T-helper 2 cell treated with Interferon-gamma antibody and Interleukin-4, amounts not matched to agents 5 μg/mL and 100 μg/mL, for 36 hours (primary cell): ENCODE results near the gene MEDAG.
"Not testable (repeated sequence)": the region's sequence is repeated elsewhere in the genome, so short reads cannot be mapped to it uniquely, and the experiment has no call there.

Experiments used
- DNase-seq: peaks from one replicate; pipeline ENCODE4 v3.0.0; 2021; ENCODE audit warnings: low spot score
- H3K27ac Mint-ChIP-seq: one replicate; pipeline ENCODE4 v1.8.0; 2021; ENCODE audit warnings: mild to moderate bottlenecking, mixed read lengths
- H3K27me3 Mint-ChIP-seq: one replicate; pipeline ENCODE4 v1.8.0; 2021; ENCODE audit warnings: low read depth, mixed read lengths
- H3K36me3 Mint-ChIP-seq: one replicate; pipeline ENCODE4 v1.8.0; 2021; ENCODE audit warnings: low read depth, mixed read lengths
- H3K4me1 Mint-ChIP-seq: one replicate; pipeline ENCODE4 v1.8.0; 2021; ENCODE audit warnings: low read depth, mixed read lengths
- H3K4me3 Mint-ChIP-seq: one replicate; pipeline ENCODE4 v1.8.0; 2022; ENCODE audit warnings: mild to moderate bottlenecking, moderate library complexity, mixed read lengths
- H3K9me3 Mint-ChIP-seq: one replicate; pipeline ENCODE4 v1.8.0; 2021; ENCODE audit warnings: mixed read lengths

The MEDAG gene

DNA sequence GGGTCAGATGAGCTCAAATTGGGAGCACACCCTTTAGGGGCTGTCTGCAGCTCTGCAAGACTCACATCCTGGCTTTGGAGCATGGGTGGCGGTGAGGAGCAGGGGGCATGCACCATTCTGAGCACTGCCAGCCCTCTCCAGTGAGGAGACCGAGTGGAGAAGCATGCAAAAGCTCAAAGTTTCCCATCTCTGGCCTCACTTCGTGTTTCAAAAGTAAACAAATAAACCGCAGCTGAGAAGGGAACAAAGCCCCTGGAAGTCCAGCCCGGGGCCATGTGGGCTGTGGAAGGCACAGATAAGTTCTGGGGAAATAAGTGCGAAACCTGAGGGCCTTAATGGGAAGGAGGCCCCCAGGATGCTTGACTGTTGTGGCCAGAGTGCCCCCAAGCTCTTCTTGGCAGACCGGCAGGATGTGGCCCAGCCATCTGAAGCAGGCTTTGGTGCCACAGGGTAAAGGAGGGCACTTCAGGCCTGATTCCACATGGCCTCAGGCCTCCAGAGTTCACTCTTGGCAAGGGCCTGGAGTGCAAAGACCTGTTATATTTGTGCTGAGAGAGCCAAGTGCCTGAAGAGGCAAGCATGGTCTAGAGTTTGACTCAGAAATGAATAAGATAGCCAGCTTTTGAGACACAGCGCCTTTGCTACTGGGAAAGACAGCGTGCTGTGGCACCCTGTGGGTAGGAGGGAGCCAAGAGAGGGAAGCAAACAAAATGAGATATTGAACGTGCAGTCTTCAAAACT is 1.2 kb downstream of the MEDAG start:
- DNase-seq: no peak
- no peaks in the 10 kb centered on the region for H3K9me3 Mint-ChIP-seq
- peaks cover 64% of the 10 kb centered on the region for H3K27me3 Mint-ChIP-seq
- H3K27ac Mint-ChIP-seq: no peak overlapping the region
- H3K4me1 Mint-ChIP-seq: peaks cover 8% of the 10 kb centered on the region
- H3K4me3 Mint-ChIP-seq: no peak overlapping the region
- H3K36me3 Mint-ChIP-seq: no peaks in the 10 kb centered on the region

DNA sequence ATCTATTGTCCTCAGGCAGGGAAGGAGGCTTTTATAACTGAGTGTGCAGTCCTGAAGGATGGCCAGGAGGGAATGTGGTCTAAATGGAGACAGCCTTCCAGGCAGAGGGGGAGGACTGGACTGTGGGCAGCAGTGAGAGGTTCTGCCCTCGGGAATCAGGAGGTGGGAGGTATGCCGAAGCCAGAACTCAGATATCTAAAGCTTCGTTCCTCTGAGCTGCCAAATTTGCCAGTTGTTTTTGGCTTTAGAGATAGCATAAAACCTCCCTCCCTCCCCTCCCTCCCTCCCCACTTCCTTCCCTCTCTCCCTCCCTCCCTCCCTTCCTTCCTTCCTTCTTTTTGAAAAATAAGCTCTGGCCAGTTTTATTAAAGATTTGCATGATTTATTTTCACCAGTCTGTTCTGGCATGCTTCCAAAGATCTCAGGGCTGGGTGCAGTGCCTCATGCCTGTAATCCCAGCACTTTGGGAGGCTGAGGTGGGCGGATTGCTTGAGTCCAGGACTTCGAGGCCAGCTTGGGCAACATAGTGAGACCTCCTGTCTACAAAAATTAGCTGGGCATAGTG is 2.4 kb downstream of the MEDAG start:
- no peak for DNase-seq
- H3K36me3 Mint-ChIP-seq: no peaks in the 10 kb centered on the region
- H3K9me3 Mint-ChIP-seq: no peaks in the 10 kb centered on the region
- no peak overlapping the region for H3K4me3 Mint-ChIP-seq
- peaks cover 8% of the 10 kb centered on the region for H3K4me1 Mint-ChIP-seq
- H3K27ac Mint-ChIP-seq: no peak overlapping the region
- H3K27me3 Mint-ChIP-seq: peaks cover 56% of the 10 kb centered on the region

- Mint-ChIP-seq H3K27me3 (peaks cover 54% of the 10 kb centered on the region), H3K4me1 (peaks cover 7% of the 10 kb centered on the region), H3K36me3 (no peaks in the 10 kb centered on the region), H3K9me3 (no peaks in the 10 kb centered on the region), H3K27ac (no peak overlapping the region), H3K4me3 (no peak overlapping the region)
- no peak for DNase-seq
Observed at GRCh38 chr13:30910676-30911075, 4.6 kb downstream of the MEDAG start.

DNA sequence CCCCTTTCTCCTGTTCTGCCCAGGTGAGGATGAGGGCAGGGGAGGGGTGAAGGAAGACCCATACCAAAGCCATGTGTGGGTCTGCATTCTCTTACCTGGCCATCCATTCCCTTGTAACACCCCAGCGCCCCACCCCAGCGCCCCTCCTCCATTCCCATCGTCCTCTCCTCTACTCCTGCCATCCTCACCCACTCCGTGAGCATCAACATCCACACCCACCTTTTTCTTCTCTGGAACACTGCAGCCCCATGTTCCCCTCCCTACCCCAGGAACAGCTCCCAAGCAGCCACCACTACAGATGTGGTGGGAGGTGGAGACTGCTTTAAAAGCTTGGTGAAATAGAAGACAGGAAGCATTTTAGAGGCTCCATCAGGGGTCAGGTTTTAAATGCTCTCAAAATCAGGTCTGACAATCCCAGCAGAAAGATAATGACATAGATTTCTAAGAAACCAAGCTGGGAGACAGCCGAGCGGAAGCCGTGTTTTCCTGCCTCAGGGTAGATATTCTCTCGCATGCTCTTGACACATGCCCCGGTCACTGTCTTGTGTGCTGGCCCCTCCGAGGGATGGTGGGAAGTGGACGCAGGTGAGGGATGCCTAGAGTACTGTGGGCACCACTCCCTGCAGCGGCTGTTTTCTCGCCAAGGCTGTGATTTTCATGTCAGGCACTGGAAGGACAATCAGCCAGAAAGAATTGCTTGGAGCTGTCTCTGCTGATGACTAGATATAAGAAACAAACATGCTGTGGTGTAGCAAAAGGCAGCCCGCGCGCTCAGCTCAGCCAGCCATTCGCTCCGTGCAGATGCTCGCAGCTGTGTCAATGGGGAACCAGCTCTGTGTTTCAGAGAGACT is 9.8 kb downstream of the MEDAG start:
- Mint-ChIP-seq H3K36me3 (no peaks in the 10 kb centered on the region), H3K4me1 (peaks cover 2% of the 10 kb centered on the region), H3K27me3 (peaks cover 51% of the 10 kb centered on the region), H3K27ac (no peak overlapping the region), H3K9me3 (no peaks in the 10 kb centered on the region), H3K4me3 (no peak overlapping the region)
- no peak for DNase-seq

DNA sequence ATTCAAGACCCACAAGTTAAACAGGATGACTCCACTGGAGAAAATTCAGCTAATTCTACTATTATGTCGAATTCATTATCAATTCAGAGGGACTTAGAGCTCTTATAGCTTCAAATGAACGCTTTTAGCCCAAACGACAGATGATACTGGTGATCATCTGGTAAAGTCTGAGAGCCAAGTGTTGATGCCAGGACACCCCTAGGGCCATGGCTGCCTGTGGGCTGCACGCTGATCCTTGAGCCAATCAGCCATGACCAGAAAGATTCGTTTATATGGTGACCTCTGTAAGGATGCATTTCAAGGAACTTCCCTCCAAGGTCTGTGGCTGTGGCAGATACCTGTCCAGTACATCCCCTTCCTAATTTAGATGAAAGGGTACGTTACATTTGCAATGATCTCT is 10.9 kb downstream of the MEDAG start:
- H3K4me1 Mint-ChIP-seq: peaks cover 2% of the 10 kb centered on the region
- H3K9me3 Mint-ChIP-seq: no peaks in the 10 kb centered on the region
- no peak for DNase-seq
- H3K27me3 Mint-ChIP-seq: peaks cover 56% of the 10 kb centered on the region
- no peak overlapping the region for H3K27ac Mint-ChIP-seq
- no peak overlapping the region for H3K4me3 Mint-ChIP-seq
- H3K36me3 Mint-ChIP-seq: no peaks in the 10 kb centered on the region

DNA sequence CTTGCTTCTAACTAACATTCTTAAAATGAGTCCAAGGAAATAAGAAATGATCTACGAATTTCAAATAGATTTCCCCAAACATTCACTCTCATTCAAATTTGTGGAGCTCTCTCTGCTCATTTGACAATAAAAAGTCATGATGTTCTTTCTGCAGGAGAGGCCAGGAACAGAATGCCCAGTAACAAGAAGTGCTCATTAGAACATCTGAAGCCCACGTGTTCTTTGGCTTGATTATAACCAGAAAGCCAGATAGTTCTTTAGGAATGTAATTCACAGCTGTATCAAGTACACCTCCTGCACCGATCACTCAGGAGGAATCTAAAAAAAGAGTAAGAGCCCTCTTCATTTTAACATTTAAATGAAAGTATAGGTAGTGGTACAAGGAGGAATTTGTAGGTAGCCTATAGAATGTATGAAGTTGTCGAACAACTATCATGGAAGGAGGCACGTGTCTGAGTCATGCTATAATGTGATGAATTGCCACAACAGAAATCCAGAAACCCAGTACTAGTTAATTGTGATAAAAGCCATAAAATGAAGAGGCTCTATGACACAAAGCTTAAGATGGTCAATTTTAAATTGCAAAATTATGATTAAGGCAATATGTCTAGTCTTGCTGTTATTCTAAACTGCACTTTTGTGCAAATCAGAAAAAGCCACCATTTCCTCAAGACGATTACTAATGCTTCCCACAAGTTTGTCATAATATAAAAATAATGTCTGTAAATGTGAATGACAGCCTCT is 12.8 kb downstream of the MEDAG start:
- peaks cover 54% of the 10 kb centered on the region for H3K27me3 Mint-ChIP-seq

GRCh38 chr13:30920162-30920909 is 14.3 kb downstream of the MEDAG start:
- Mint-ChIP-seq H3K36me3 (no peaks in the 10 kb centered on the region), H3K4me3 (no peak overlapping the region), H3K27ac (no peak overlapping the region), H3K9me3 (no peaks in the 10 kb centered on the region), H3K4me1 (peaks cover 4% of the 10 kb centered on the region), H3K27me3 (peaks cover 38% of the 10 kb centered on the region)
- no peak for DNase-seq

More for the DNA sequence above, 12.8 kb downstream of the MEDAG start:
- DNase-seq: no peak
- Mint-ChIP-seq H3K4me1 (peaks cover 2% of the 10 kb centered on the region), H3K36me3 (no peaks in the 10 kb centered on the region), H3K9me3 (no peaks in the 10 kb centered on the region), H3K27ac (no peak overlapping the region), H3K4me3 (no peak overlapping the region)

DNA sequence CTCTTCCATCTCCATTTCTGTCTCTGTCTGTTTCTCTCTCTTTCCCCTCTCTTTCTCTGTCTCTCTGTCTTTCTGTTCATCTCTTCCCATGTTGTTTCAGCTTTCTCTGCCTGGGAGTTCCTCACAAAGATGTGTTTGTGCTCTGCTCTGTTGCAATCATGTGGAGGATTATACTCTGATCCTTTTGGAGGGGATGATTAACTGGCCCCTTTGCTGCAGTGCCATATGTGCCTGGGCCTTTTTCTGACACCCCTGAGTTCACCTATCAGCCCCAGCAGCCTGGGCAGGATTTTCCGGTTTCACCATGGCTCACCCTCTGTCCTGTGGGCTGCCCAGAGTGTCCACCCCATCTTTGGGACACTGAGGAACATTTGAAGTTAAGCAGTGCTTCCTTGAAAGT is 17.3 kb downstream of the MEDAG start:
- no peak overlapping the region for H3K4me3 Mint-ChIP-seq
- peaks cover 26% of the 10 kb centered on the region for H3K27me3 Mint-ChIP-seq
- H3K9me3 Mint-ChIP-seq: no peaks in the 10 kb centered on the region
- H3K27ac Mint-ChIP-seq: no peak overlapping the region
- DNase-seq: no peak
- H3K4me1 Mint-ChIP-seq: peaks cover 10% of the 10 kb centered on the region
- H3K36me3 Mint-ChIP-seq: no peaks in the 10 kb centered on the region

- no peaks in the 10 kb centered on the region for H3K36me3 Mint-ChIP-seq
- no peak for DNase-seq
- H3K4me3 Mint-ChIP-seq: no peak overlapping the region
- H3K27ac Mint-ChIP-seq: no peak overlapping the region
- peaks cover 27% of the 10 kb centered on the region for H3K27me3 Mint-ChIP-seq
- H3K4me1 Mint-ChIP-seq: peaks cover 10% of the 10 kb centered on the region
- no peaks in the 10 kb centered on the region for H3K9me3 Mint-ChIP-seq
Observed at GRCh38 chr13:30924721-30925120, 18.6 kb downstream of the MEDAG start.

- H3K27me3 Mint-ChIP-seq: peaks cover 32% of the 10 kb centered on the region
Observed at GRCh38 chr13:30925429-30925828, 19.4 kb downstream of the MEDAG start.

DNA sequence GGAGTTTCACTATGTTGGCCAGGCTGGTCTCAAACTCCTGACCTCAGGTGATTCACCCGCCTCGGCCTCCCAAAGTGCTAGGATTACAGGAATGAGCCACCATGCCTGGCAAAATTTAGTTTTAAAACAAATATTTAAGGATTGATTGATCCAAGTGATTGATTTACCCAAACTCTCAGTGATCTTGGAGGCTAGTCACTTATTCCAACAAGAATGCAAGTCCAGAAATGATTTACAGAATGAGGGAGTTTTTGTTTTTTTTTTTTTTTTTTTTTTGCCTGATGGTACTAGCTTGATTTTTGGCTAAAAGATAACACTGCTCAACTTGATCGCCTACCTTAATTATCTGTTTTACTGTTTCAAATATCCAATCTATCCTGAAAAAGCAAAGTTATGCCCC is 20.7 kb downstream of the MEDAG start:
- Mint-ChIP-seq H3K4me1 (peaks cover 10% of the 10 kb centered on the region), H3K4me3 (no peak overlapping the region), H3K36me3 (no peaks in the 10 kb centered on the region), H3K27me3 (peaks cover 28% of the 10 kb centered on the region), H3K9me3 (no peaks in the 10 kb centered on the region), H3K27ac (no peak overlapping the region)
- no peak for DNase-seq

More at GRCh38 chr13:30925429-30925828, 19.4 kb downstream of the MEDAG start:
- no peak for DNase-seq
- H3K9me3 Mint-ChIP-seq: no peaks in the 10 kb centered on the region
- no peaks in the 10 kb centered on the region for H3K36me3 Mint-ChIP-seq
- no peak overlapping the region for H3K27ac Mint-ChIP-seq
- no peak overlapping the region for H3K4me3 Mint-ChIP-seq
- peaks cover 10% of the 10 kb centered on the region for H3K4me1 Mint-ChIP-seq

GRCh38 chr13:30927188-30927587 is 21.1 kb downstream of the MEDAG start:
- not testable (repeated sequence) for H3K9me3 Mint-ChIP-seq, H3K27ac Mint-ChIP-seq, H3K36me3 Mint-ChIP-seq, DNase-seq, H3K4me3 Mint-ChIP-seq
- peaks cover 10% of the 10 kb centered on the region for H3K4me1 Mint-ChIP-seq
- peaks cover 32% of the 10 kb centered on the region for H3K27me3 Mint-ChIP-seq

DNA sequence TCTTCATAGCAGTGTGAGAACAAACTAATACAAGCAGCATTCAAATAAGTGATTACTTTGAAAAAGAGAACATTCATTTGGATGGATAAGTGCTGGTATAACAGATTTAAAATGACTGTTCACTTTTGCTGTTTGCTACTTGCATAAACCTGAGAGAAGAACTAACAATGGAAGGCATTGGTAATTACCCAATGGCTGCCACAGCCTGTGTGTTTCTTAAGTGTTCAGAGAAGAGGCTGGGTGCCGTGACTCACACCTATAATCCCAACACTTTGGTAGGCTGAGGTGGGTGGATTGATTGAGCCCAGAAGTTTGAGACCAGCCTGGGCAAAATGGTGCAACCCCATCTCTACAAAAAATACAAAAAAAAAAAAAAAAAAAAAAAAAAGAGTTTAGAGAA is 21.5 kb downstream of the MEDAG start:
- Mint-ChIP-seq H3K27me3 (peaks cover 36% of the 10 kb centered on the region), H3K36me3 (no peaks in the 10 kb centered on the region), H3K9me3 (no peaks in the 10 kb centered on the region), H3K27ac (no peak overlapping the region), H3K4me3 (no peak overlapping the region), H3K4me1 (peaks cover 10% of the 10 kb centered on the region)
- no peak for DNase-seq
